GM18858 (cell line): ENCODE measurements around the gene MIDN.
"Not testable (repeated sequence)": the region's sequence is repeated elsewhere in the genome, so short reads cannot be mapped to it uniquely, and the experiment has no call there.

Experiments used
- ATAC-seq: cut with Tn5 transposase; IDR thresholded peaks from one replicate; pipeline ENCODE4 v1.9.1; 2021; ENCODE audit not compliant: unreplicated experiment

The MIDN gene

DNA sequence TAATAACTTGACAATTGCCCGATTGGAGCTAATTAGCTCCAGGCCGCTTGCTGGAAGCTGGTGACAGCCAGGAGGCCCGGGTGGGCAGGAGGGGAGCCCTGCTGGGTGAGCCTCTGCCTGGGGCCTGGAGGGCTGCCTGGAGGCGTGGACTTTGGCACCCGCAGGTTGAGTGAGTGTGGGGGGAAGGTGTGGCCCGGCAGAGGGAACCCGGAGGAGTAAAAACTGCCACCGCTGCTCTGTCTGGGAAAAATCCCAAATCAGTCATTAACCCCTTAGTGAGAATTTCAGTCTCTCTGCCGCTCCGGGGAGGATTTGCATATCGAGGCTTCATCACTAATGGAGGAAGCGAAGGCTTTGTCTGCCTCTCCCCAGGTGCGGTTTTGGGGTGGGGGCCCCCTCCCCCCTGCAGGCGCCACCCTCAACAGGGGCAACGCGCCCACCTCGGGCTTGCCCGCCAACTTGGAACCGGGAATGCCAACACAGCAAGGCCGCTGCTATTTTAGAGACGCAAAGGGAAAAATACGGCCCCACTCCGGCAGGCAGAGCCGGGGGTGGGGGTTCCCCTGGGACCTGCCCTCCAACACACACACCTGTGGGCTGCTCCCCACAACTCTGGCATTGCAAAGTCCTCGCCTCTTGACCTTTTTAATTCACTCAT, 43.5 kb downstream of the MIDN start:
- ATAC-seq = no peak

DNA sequence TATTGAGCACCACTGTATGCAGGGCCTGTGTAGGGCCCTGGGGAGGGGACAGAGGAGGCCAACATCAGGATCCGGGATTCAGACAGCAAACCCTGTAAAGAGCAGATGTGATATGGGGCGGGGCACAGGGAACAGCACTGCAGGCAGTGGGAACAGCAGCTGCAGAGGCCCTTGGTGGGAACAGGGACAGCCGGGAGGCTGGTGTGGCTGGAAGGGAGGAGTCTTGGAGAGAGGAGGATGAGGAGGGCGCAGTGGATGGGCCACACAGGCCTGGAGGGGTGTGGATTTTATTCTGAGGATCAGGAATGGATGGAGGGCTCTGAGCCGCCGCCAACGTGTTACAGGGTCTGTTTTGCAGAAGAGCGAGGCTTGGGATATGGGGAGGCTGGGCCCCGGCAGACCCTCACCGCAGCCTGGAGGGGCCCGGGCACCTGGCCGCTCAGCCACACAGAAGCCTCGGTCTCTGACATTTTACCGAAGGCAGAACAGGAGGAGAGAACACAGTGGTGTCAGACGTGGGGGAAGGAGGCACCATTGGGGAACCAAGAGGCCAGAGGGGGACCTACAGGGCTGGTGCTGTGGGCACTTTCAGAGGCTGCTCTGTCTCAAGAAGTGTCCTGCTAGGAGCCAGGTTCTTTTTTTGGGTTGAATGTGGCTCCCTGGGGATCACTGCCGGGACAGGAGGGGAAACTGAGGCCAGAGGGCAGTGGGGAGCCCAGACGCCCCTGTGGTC, 44.2 kb downstream of the MIDN start:
- no peak for ATAC-seq

DNA sequence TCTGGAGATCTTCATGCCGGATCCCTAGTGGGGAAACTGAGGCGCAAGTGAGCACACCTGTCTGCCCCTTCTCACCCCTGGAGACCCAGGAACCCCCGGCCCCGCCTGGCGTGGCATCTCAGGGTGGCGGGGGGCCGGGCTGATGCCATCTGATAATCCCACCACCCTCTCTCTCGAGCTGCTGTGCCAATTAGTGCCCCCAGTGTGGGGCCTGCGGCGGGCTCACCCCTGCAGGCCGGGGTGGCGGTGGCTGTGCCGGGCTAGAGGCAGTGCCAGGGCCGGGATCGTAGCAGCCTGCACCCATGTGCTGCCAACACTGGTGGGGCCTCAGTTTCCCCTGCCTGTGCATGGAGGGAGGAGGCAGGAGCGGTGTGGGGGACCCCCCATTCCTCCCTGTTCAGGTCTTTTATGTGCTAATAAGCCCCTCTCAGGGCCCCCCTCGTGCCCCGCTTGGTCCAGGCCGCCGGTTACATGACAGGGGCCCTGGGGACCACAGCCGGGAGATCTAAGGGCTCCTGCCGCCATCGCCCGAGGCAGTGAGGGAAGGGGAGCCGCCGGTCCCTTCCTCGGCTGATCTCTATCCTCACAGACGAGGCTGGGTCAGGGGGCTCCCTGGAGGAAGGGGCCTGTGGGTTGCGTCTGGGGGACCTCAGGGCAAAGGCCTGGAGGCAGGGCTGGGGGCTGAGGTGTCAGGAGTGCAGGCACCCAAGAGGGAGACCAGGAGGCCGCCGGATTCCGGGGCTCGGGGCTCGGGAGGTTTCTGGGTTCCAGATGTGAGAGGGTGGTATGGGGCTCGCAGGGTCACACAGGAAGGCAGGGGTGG, 45.6 kb downstream of the MIDN start:
- no peak for ATAC-seq

DNA sequence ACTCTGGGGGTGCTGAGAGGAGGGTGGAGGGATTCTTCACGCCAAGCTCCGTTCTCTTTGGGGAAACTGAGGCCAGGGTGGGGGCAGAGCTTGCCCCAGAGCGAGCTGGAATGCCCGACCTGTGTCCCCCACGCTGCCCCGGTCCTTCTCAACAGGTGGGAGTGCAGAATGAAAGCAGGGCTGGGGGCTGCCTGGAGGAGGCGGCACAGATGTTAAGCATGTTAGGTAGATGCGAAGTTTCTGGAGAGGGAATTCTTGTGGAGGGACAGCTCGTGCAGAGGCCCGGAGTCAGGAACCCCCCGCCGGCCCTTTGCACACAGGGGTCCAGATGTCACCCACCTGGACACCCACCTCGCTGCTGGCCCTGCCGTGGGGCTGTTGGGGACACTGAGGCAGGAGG, 46.3 kb downstream of the MIDN start:
- no peak for ATAC-seq

DNA sequence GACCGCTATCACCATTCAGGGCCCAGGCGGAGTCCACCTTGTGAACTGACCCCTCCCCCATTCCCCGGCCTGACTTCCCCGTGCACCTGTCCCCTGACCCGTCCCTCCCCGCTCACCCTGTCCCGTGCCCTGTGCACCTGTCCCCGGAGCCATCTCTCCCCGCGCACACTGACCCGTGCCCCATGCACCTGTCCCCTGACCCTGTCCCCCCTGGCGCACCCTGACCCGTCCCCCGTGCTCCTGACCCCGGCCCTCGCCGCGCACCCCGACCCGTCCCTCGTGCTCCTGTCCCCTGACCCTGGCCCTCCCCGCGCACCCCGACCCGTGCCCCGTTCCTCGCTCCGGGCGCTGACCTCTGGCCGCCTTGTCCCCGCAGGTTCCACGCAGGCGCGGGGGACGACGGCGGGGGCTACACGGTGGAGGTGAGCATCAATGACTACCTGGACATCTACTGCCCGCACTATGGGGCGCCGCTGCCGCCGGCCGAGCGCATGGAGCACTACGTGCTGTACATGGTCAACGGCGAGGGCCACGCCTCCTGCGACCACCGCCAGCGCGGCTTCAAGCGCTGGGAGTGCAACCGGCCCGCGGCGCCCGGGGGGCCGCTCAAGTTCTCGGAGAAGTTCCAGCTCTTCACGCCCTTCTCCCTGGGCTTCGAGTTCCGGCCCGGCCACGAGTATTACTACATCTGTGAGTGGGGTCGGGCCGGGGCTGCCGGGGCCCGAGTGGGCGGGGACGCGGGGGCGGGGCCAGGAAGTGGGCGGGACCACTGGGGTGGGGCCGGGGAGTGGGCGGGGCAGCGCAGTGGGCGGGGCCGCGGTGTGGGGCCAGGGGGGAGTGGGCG, 47.0 kb downstream of the MIDN start:
- ATAC-seq = no peak

DNA sequence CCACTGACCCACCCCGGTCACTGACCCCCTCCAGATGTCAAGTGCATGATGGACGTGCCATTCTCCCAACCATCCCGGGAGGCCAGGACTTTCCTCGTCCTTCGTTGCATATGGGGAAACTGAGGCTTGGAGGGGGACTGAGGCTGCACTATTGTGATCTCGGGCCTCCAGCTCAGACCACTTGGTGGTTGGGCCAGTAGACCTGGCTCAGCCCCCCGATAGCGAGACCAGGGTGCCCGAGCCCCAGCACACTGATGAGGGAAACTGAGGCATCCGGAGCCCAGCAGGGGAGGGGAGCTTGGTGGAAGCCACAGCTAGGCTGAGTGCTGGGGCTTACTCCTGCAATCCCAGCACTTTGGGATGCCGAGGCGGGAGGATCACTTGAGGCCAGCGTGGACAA, 47.7 kb downstream of the MIDN start:
- no peak for ATAC-seq

DNA sequence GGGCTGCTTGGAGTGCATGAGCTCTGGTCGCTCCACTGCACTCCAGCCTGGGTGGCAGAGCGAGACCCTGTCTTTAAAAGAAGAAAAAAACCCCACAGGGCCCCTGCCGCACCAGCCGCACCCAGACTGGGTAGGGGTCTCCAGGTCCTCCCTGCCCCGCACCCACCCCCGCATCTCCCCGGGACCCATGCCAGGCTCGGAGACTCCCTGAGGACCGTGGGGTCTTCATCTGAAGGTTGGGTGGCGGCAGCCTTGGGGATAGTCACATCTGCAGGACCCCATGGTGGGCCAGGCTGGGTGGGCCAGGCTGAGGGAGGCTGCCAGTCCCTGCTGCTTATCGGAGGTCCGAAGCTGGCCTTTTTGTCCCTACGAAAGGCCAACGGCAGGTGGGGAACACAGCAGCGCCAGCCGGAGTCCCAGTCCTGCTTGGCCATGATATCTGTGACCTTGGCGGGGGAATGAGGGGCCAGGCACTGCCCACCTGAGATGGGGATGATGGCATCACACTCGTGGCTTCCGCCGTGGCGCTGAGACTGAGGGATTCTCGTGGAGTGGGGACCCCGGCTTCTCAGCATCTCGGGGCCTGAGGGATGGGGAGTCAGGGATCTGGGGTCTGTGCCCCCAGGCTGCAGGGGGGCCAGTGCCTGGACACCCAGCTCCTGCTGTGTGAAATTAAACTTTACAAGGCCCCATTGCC, 48.3 kb downstream of the MIDN start:
- ATAC-seq = no peak

DNA sequence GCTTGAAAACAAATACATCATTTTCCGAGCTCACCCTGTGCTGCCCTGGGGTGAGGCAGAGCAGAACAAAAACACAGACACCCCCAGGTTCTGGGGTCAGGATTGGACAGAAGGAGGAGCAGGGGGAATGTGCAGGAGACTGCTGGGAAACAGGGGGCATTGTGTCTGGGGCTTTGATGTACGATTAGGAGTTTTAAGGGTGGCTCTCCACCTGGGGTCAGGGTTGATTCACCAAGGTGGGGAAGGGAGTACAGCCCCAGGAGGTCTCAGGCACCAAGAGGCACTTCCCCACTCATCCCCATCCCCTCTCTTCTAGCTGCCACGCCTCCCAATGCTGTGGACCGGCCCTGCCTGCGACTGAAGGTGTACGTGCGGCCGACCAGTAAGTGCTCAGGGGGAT, 49.9 kb downstream of the MIDN start:
- ATAC-seq = no peak

DNA sequence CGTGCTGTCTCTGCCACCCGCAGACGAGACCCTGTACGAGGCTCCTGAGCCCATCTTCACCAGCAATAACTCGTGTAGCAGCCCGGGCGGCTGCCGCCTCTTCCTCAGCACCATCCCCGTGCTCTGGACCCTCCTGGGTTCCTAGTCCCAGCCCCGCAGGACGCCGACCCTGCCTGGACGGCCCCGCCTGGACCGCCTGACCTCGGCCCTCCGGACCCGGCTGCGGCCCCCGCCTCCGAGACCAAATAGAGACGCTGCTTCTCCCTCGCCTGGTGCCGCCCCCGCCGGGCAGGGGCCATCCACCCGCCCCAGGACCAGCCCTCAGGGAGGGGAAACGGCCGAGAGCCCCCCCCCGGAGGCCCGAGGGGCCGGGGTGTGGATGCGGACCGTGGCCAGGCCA, 51.4 kb downstream of the MIDN start:
- ATAC-seq = no peak

DNA sequence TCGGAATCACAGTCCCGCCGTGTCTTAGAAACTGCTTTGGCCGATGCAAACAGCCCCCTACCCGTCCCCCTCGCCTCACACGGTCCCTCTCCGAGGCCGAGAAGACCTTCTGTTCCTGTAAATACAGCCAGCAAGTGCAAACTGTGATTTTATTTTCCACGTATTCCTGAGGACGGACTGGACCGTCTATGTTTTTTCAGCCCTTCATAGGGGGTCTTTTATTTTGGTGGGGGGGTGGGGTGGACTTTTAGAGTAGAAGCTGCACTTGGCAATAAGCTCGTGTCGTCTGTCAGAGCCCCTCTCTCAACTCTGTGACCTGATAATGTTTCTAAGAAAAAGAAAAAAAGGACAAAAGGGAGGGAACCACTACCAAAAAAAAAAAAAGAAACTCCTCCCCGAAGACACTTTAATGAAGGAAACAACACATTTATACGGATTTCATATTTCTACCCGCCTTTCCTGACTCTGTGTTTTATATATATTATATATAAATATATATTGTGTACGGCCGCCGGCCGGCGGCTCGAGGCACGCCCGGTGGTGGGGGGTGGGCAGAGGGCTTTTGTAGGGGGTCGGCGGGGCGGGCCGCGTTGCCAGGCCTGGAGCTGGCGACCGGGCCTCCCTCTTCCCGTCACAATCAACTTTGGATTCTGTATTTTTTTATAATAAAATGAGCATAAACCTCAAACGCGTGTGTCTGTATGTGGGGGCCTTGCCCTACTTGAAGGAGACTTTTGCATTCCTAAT, 52.5 kb downstream of the MIDN start:
- ATAC-seq = no peak

DNA sequence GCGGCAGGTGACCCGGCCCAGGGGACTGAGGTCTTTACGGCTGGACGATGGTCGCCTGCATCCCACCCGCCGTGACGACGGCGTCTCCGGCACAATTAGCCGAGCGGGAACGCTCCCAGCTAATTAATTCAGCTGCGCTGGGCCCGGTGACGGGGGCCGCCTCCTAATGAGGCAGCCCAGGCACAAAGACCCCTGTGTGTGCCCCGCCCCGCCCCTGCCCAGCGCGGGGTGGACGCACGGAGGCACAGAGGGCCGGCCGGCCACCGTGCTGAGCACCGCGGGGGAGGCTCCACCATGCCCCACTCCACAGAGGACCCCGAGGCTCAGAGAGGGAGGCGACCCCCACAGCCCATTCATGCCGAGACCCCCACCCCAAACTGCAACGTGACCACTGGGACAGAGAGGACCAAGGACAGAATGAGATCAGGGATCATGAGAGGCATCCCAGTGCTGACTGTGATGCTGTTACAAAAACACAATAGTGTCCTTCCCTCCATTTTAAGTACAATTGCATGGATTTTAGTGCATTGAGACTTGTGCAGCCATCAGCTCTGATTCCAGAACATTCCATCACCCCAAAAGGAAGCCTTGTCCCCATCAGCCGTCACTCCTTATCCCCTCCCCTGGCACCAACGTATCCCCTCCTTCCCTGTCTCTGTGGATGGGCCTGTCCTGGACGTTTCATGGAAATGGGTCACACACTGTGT, 54.3 kb downstream of the MIDN start:
- ATAC-seq = no peak

DNA sequence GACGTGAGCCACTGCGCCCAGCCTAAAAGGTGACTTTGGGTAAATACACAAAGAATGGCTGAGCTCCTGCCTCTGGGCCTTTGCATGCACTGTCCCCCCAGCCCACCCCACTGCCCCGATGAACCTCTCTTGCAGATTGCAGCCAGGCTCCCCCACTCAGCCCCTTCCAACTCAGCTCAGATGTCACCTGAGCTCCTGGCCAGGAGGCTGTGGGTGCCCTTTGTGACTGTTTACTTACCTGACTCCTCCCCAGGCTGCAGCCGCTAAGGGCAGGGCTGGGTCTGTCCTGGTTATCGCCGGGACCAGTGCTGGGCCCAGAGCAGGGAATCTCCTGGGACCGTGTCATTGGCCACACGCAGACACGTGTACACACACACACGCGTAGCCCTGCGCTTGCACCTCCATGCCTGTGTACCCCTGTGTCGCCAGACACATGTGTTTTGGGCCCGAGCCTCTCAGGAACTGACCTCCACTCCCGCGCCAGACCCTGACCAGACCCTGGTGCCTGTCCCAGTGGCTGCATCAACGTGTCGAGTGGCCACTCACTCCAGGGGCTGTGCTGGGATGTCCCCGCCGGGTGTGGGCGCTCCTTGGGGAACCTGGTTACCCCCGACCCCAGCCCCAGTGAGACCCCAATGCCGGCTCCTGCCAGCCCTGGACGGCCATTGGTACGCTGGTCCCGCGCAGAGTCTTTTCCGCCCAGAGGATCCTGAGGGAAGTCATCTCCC, 56.0 kb downstream of the MIDN start:
- ATAC-seq = no peak

DNA sequence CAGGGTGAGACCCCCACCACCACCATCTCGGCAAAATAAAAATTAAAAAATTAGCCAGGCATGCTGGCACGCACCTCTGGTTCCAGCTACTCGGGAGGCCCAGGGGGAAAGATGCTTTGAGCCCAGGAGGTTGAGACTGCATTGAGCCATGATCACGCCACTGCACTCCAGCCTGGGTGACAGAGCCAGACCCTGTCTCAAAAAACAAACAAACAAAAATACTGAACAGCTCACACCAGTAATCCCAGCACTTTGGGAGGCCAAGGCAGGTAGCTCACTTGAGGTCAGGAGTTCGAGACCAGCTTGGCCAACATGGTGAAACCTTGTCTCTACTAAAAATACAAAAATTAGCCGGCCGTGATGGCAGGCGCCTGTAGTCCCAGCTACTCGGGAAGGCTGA, 57.0 kb downstream of the MIDN start:
- ATAC-seq = not testable (repeated sequence)

DNA sequence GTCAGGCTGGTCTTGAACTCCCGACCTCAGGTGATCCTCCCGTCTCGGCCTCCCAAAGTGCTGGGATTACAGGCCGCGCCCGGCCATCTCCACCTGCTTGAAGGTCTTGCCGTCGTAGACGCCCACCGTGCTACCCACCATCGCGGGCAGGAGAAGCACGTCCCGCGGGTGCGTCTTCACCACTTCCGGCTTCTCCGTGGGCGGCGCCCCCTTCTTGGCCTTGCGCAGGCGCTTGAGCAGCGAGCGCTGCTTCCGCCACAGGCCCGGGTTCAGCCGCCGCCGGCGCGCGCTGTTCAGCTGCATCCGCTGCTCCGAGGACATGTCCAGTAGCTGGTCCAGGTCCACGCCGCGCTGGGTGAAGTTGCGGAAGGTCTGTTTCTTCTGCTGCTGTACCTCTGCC, 58.9 kb downstream of the MIDN start:
- no peak for ATAC-seq

DNA sequence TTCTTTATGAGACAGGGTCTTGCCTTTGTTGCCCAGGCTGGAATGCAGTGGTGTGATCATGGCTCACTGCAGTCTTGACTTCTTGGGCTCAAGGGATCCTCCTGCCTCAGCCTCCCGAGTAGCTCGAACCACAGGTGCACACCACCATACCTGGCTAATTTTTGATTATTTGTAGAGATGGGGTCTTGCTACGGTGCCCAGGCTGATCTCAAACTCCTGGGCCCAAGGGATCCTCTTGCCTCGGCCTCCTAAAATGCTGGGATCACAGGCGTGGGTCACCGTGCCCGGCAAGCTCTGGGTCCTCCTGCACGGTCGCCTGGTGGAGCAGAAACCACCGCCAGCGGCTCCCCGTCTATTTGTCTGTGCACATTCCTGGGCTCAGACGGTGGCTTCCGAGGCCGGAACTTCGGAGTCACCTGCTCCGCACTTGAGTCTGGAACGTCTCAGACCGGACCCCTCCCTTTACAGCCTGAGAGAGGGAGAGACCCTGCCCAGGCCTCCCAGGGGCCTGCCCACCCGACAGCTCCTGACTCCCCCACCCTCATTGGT, 59.4 kb downstream of the MIDN start:
- no peak for ATAC-seq

DNA sequence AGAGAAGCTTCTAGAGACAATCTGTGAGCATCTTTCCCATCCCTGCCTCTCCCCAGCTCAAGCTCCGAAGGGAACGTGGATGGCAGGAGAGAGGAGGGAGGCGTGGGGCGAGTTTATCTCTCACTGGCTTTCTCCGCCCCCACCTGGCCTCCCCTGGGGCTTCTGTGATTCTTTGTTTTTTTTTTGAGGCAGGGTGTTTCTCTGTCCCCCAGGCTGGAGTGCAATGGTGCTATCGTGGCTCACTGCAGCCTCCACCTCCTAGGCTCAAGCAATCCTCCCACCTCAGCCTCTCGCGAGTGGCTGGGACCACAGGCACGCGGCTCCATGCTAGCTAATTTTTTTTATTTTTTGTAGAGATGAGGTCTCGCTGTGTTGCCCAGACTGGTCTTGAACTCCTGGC, 60.3 kb downstream of the MIDN start:
- no peak for ATAC-seq
